Peyer's patch (tissue), 4 donors: ENCODE measurements around the gene PDCD2L. TPM values are rescaled to one million over a fixed set of nuclear protein-coding genes. Genes with fewer than 3 reads are reported as not detected.
"Not testable (repeated sequence)": the region's sequence is repeated elsewhere in the genome, so short reads cannot be mapped to it uniquely, and the experiment has no call there.

Source experiments
- DNase-seq, 3 donors: peaks; one replicate each; pipeline ENCODE4 v3.0.0-alpha.2; 2017 to 2019
- H3K27ac ChIP-seq, 4 donors: fragments of 200-600 bp; sonication (generic); one replicate each; pipeline ENCODE4 v1.5.1; 2016 to 2019
- H3K27me3 ChIP-seq, 2 donors: fragments of 200-600 bp; sonication (generic); one replicate each; pipeline ENCODE4 v1.5.1; 2019
- H3K36me3 ChIP-seq, 3 donors: fragments of 200-600 bp; sonication (generic); one replicate each; pipeline ENCODE4 v1.5.1; 2016 to 2019
- H3K4me1 ChIP-seq, 4 donors: fragments of 200-600 bp; sonication (generic); one replicate each; pipeline ENCODE4 v1.5.1; 2016 to 2019
- H3K4me3 ChIP-seq, 4 donors: fragments of 200-600 bp; sonication (generic); 1 replicate in 3 of 4; 2 replicates in 1 of 4; pipeline ENCODE4 v1.5.1; 2016 to 2019; ENCODE audit warnings: mild to moderate bottlenecking in 1 of 4
- H3K9me3 ChIP-seq, 4 donors: fragments of 200-600 bp; sonication (generic); one replicate each; pipeline ENCODE4 v1.5.1; 2016 to 2019; ENCODE audit warnings: mild to moderate bottlenecking in 1 of 4
- CTCF ChIP-seq, 6 experiments: fragments of 450-650 bp in 4 of 6; fragments of 200-600 bp in 2 of 6; sonication (generic) in 1 of 6; IDR thresholded peaks; one replicate each; pipeline ENCODE4 v1.5.1; 2017 to 2019; ENCODE audit warnings: antibody characterized with exemption in 6 of 6, mild to moderate bottlenecking in 3 of 6, moderate library complexity in 1 of 6
- POLR2A ChIP-seq, 2 donors: fragments of 450-650 bp; IDR thresholded peaks; one replicate each; pipeline ENCODE4 v1.5.1; 2017; ENCODE audit warnings: antibody characterized with exemption in 2 of 2, mild to moderate bottlenecking in 2 of 2, moderate library complexity in 2 of 2
- total RNA-seq, 4 donors: library from RNA; depleted of rRNA; stranded (reverse); fragments of >200 nt; gene quantifications; one replicate each; pipeline ENCODE4 v1.1.0, GENCODE V29; 2016

PDCD2L gene
- total RNA-seq, 4 donors from 2014 or later, result 8.6 to 14.0 (median 10.3) TPM

DNA sequence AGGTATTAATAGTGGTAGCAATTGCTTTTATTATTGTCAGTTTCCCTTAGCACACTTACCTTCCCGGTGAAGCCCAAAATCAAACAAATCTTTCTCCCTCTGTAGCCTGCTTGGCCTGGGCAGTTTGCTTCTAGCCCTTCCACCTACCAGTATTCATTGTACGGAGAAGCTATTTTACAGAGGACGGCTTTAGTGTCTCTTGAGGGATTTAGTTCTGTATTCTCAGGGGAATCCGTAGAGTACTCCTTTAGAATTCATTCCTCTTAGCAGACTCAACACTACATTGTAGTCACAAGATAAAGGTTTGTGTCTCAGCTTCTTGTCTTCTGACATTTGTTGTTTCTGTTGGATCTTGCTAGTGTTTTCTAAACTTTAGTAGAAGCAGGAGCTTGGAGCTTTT is 53.2 kb downstream of the PDCD2L start:
- no peaks in the 10 kb centered on the region for H3K27me3 ChIP-seq
- no peaks in the 10 kb centered on the region for H3K9me3 ChIP-seq
- no peak overlapping the region for H3K4me3 ChIP-seq
- H3K4me1 ChIP-seq, result no peaks in the 10 kb centered on the region
- DNase-seq, result no peak
- H3K36me3 ChIP-seq, result peaks cover 0 to 87% (median 0%) of the 10 kb centered on the region in 3 donors
- no peak overlapping the region for H3K27ac ChIP-seq
- TF ChIP-seq CTCF (IDR thresholded peaks at IDR 0.05) (no peak), POLR2A (IDR thresholded peaks at IDR 0.05) (no peak)

DNA sequence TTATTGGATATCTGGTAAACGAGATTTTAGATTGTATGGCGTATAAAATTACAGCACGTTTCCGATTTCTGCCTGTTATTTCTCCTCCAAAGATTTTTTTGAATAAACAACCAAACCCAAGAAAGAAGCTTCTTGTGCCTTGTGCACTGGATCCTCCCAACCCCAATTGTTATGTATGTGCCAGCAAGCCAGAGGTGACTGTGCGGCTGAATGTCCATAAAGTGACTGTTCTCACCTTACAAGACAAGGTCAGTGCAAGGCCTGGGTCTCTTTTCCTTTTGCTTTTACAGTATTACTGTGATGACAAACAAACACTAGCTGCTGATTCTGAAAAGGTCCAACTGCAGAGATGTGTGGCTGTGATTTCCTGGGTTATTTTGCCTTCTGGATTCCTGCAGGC is 54.5 kb downstream of the PDCD2L start:
- Histone ChIP-seq H3K36me3 (peaks cover 0 to 85% (median 0%) of the 10 kb centered on the region in 3 donors), H3K4me3 (no peak overlapping the region), H3K27me3 (no peaks in the 10 kb centered on the region), H3K27ac (no peak overlapping the region), H3K9me3 (no peaks in the 10 kb centered on the region), H3K4me1 (no peaks in the 10 kb centered on the region)
- TF ChIP-seq POLR2A (IDR thresholded peaks at IDR 0.05), result no peak
- no peak for TF ChIP-seq CTCF (IDR thresholded peaks at IDR 0.05)
- no peak for DNase-seq

DNA sequence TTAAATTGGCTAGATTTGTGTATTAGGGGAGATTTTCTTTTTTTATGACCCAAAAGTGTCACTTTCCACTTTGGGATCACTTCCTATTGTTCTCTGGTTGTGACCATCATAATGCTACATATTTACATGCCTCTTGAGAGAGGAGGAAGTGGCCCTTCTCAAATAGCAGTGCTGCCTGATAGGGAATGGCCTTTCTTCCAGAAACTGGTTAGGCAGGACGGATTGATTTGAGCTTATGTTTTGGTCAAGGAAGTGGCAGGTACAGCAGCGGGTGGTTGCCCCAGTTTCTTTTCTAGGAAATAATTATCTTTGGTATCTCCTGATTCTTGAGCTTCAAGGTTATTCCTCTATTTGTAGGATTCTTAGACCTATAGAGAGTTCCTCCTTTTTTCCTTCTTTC is 55.4 kb downstream of the PDCD2L start:
- Histone ChIP-seq H3K4me1 (no peaks in the 10 kb centered on the region), H3K36me3 (peaks cover 0 to 85% (median 0%) of the 10 kb centered on the region in 3 donors), H3K27ac (no peak overlapping the region), H3K4me3 (no peak overlapping the region), H3K9me3 (no peaks in the 10 kb centered on the region), H3K27me3 (no peaks in the 10 kb centered on the region)
- TF ChIP-seq CTCF (IDR thresholded peaks at IDR 0.05) (no peak), POLR2A (IDR thresholded peaks at IDR 0.05) (no peak)
- no peak for DNase-seq

GRCh38 chr19:34461375-34462100 is 57.3 kb downstream of the PDCD2L start:
- no peaks in the 10 kb centered on the region for H3K4me1 ChIP-seq
- no peak for TF ChIP-seq CTCF (IDR thresholded peaks at IDR 0.05)
- no peak for TF ChIP-seq POLR2A (IDR thresholded peaks at IDR 0.05)
- DNase-seq, result no peak
- peaks cover 0 to 90% (median 0%) of the 10 kb centered on the region in 3 donors for H3K36me3 ChIP-seq
- H3K27ac ChIP-seq, result no peak overlapping the region
- H3K9me3 ChIP-seq, result no peaks in the 10 kb centered on the region
- H3K4me3 ChIP-seq, result no peak overlapping the region
- H3K27me3 ChIP-seq, result no peaks in the 10 kb centered on the region

- H3K36me3 ChIP-seq, result peaks cover 0 to 96% (median 0%) of the 10 kb centered on the region in 3 donors
- not testable (repeated sequence) for DNase-seq, H3K27ac ChIP-seq, H3K4me1 ChIP-seq, H3K4me3 ChIP-seq, H3K27me3 ChIP-seq, H3K9me3 ChIP-seq
Measured at GRCh38 chr19:34464785-34465184, 60.6 kb downstream of the PDCD2L start.

DNA sequence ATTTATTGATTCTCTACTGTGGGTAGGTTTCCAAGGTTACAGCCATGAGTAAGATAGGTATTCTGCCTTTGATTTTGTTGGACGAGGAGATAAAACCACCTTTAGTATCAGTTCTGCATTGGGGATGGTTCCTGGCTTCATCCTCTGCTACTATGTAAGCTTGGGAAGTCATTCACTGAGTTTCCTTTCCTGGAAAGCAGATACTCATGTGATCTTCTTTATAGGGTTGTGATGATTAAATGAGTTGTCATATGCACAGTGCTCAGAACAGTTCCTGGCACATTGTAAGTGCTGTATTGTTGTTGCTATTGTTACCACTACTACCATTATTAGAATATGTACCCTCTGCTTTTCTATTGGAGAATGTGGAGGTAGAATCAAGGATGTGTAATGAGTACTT is 64.2 kb downstream of the PDCD2L start:
- no peak for TF ChIP-seq CTCF (IDR thresholded peaks at IDR 0.05)
- TF ChIP-seq POLR2A (IDR thresholded peaks at IDR 0.05), result no peak
- Histone ChIP-seq H3K27ac (no peak overlapping the region), H3K27me3 (no peaks in the 10 kb centered on the region), H3K9me3 (no peaks in the 10 kb centered on the region), H3K4me3 (no peak overlapping the region), H3K4me1 (no peaks in the 10 kb centered on the region), H3K36me3 (peaks cover 0 to 90% (median 0%) of the 10 kb centered on the region in 3 donors)
- DNase-seq, result no peak

GRCh38 chr19:34469026-34469425 is 64.8 kb downstream of the PDCD2L start:
- not testable (repeated sequence) for DNase-seq, H3K27me3 ChIP-seq, H3K9me3 ChIP-seq, H3K27ac ChIP-seq, H3K4me1 ChIP-seq, H3K4me3 ChIP-seq
- peaks cover 0 to 89% (median 0%) of the 10 kb centered on the region in 3 donors for H3K36me3 ChIP-seq
